Lower lobe of right lung (tissue), 2 donors: ENCODE data around the gene TNIP2. TPM values are rescaled to one million over a fixed set of nuclear protein-coding genes. Genes with fewer than 3 reads are reported as not detected.

ENCODE experiments used
- ATAC-seq, 2 donors: fragments of 200-7000 bp; cut with Tn5 transposase; one replicate each; pipeline ENCODE4 v1.9.1; 2020 to 2022; ENCODE audit warnings: mild to moderate bottlenecking in 2 of 2, moderate library complexity in 2 of 2
- DNase-seq: peaks from one replicate; pipeline ENCODE4 v3.0.0-alpha.2; 2020
- H3K27ac ChIP-seq: fragments of 200-600 bp; one replicate; pipeline ENCODE4 v1.8.0; 2022
- H3K27me3 ChIP-seq: fragments of 200-600 bp; one replicate; pipeline ENCODE4 v1.8.0; 2022; ENCODE audit warnings: low read depth
- H3K36me3 ChIP-seq: fragments of 200-600 bp; one replicate; pipeline ENCODE4 v1.8.0; 2022; ENCODE audit warnings: mild to moderate bottlenecking
- H3K4me1 ChIP-seq: fragments of 200-600 bp; one replicate; pipeline ENCODE4 v1.8.0; 2022
- H3K4me3 ChIP-seq: fragments of 200-600 bp; one replicate; pipeline ENCODE4 v1.8.0; 2022; ENCODE audit warnings: mild to moderate bottlenecking
- H3K9me3 ChIP-seq: fragments of 200-600 bp; one replicate; pipeline ENCODE4 v1.8.0; 2022
- intact Hi-C: fragments of 100-400 bp; cut with DNase I; formaldehyde crosslinking; loops from one replicate; pipeline ENCODE4 v1.11.0; 2022
- total RNA-seq: library from RNA; stranded (reverse); fragmentation: NEBNext Ultra II Directional; extraction: Animal tissue kit (Norgen Biotek cat#: 25700); gene quantifications from one replicate; pipeline ENCODE4 v1.2.1, GENCODE V29; 2021
- TF ChIP-seq, protein P1 (sequence below): fragments of 200-600 bp; IDR thresholded peaks from one replicate; pipeline ENCODE4 v1.8.0; 2022; ENCODE audit warnings: antibody characterized with exemption, mild to moderate bottlenecking
- donor health status: DM: no; HTN: yes; CAD: no; lungs with severe emphysema.

Gene TNIP2
- total RNA-seq, 1 donor from 2014 or later: 36.7 TPM

- TF ChIP-seq, protein P1, sequence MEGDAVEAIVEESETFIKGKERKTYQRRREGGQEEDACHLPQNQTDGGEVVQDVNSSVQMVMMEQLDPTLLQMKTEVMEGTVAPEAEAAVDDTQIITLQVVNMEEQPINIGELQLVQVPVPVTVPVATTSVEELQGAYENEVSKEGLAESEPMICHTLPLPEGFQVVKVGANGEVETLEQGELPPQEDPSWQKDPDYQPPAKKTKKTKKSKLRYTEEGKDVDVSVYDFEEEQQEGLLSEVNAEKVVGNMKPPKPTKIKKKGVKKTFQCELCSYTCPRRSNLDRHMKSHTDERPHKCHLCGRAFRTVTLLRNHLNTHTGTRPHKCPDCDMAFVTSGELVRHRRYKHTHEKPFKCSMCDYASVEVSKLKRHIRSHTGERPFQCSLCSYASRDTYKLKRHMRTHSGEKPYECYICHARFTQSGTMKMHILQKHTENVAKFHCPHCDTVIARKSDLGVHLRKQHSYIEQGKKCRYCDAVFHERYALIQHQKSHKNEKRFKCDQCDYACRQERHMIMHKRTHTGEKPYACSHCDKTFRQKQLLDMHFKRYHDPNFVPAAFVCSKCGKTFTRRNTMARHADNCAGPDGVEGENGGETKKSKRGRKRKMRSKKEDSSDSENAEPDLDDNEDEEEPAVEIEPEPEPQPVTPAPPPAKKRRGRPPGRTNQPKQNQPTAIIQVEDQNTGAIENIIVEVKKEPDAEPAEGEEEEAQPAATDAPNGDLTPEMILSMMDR: no peak
- intact Hi-C loops: no loop called here
- H3K27me3 ChIP-seq: no peaks in the 10 kb centered on the region
- H3K9me3 ChIP-seq: no peaks in the 10 kb centered on the region
- no peak overlapping the region for H3K4me3 ChIP-seq
- H3K36me3 ChIP-seq: peaks cover 46% of the 10 kb centered on the region
- H3K27ac ChIP-seq: peak overlapping the region; percentile 64
- ATAC-seq (peak; percentile 20 to 38), DNase-seq (no peak)
- H3K4me1 ChIP-seq: peaks cover 36% of the 10 kb centered on the region
Measured at GRCh38 chr4:2714918-2715317, 41.2 kb downstream of the TNIP2 start.

DNA sequence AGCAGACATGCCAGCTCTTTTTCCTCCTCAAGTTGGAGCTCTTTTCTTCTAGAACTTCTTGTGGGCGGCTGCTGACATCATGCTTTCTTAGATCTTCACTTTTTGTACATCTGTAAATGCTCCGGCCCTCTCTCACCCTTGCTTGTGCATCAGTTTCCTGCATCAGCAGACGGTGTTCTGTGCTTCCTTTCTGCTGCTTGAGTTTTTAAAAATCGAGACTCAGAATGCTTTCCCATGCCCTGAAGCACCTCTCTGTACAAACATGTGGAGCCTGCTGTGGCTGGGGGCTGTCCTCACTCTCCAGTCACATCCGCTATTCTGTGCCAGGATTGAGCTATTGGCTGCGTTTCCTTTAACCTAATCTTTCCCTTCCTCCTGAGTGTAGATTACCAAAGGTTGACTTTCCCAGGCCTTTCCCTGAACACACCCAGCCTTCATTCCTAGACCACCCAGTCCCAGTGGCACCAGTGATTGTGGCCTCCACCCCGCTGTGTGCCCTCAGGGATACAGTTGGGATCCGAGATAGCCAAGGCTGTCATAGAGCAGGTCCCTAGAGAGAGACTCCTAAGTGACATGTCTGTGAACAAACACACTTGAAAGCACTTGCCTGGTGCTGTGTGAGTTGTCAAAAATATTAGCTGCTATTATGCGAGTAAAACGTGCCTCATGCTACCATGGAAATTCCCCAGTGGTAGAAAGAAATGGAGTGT, 41.9 kb downstream of the TNIP2 start:
- TF ChIP-seq, protein P1: no peak
- Histone ChIP-seq H3K27me3 (no peaks in the 10 kb centered on the region), H3K27ac (peak overlapping the region; percentile 64), H3K4me1 (peaks cover 36% of the 10 kb centered on the region), H3K9me3 (no peaks in the 10 kb centered on the region), H3K36me3 (peaks cover 43% of the 10 kb centered on the region), H3K4me3 (no peak overlapping the region)
- intact Hi-C loops: no loop called here
- ATAC-seq (peak; percentile 79 to 81), DNase-seq (no peak)

DNA sequence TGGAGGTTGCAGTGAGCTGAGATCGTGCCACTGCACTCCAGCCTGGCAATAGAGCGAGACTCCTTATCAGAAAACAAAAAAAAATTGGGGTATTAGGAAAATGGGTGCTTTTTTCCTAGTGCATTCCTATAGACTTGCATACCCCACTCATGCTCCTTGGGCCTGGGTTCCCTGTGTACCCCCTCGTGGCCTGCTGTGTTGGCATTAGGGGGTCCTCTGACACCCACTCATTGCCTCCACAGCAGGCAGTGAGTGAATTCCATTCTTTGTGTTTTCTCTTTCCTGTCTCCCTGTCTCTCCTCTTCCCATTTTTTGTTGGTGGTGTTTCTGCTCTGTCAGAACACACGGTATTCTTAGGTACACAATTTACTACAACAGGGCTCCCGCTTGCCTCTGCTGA, 42.8 kb downstream of the TNIP2 start:
- peaks cover 41% of the 10 kb centered on the region for H3K36me3 ChIP-seq
- TF ChIP-seq, protein P1: no peak
- H3K9me3 ChIP-seq: no peaks in the 10 kb centered on the region
- H3K4me1 ChIP-seq: peaks cover 36% of the 10 kb centered on the region
- no peak for DNase-seq
- peak overlapping the region; percentile 64 for H3K27ac ChIP-seq
- no peak for ATAC-seq
- no peaks in the 10 kb centered on the region for H3K27me3 ChIP-seq
- no peak overlapping the region for H3K4me3 ChIP-seq
- intact Hi-C loops: no loop called here

GRCh38 chr4:2712261-2712842, 43.8 kb downstream of the TNIP2 start:
- no peak overlapping the region for H3K4me3 ChIP-seq
- ATAC-seq (no peak), DNase-seq (no peak)
- intact Hi-C loops: no loop called here
- H3K27me3 ChIP-seq: no peaks in the 10 kb centered on the region
- peaks cover 36% of the 10 kb centered on the region for H3K4me1 ChIP-seq
- peaks cover 41% of the 10 kb centered on the region for H3K36me3 ChIP-seq
- no peaks in the 10 kb centered on the region for H3K9me3 ChIP-seq
- no peak overlapping the region for H3K27ac ChIP-seq
- TF ChIP-seq, protein P1: no peak

- intact Hi-C loops: no loop called here
- Histone ChIP-seq H3K4me1 (no peaks in the 10 kb centered on the region), H3K27me3 (no peaks in the 10 kb centered on the region), H3K4me3 (no peak overlapping the region), H3K27ac (no peak overlapping the region), H3K9me3 (no peaks in the 10 kb centered on the region), H3K36me3 (peaks cover 90% of the 10 kb centered on the region)
- ATAC-seq (no peak), DNase-seq (no peak)
- TF ChIP-seq, protein P1: no peak
Measured at GRCh38 chr4:2702770-2703169, 53.4 kb downstream of the TNIP2 start.
